Measurements from ENCODE around the gene TMPRSS11A. TPM values are rescaled to one million over a fixed set of nuclear protein-coding genes. Genes with fewer than 3 reads are reported as not detected.

The TMPRSS11A gene
- total RNA-seq, 1 experiment from 2014 or later: not detected

DNA sequence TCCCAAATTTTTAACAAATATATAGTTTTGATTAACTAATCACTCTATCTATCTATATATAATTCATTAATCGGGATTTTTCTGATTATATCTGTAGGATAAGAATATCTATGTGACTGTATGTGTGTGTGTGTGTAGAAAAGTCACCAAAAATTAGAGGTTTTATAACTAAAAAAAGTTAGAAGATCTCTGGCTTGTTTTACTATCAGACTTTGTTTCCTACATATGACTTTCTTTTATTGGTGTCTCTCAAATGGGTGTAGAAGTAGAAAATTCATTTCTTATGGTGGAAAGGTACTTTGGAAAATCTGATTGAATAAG is 52.7 kb downstream of the TMPRSS11A start:
- POLR2A ChIA-PET: no interaction called here
- ATAC-seq (no peak), DNase-seq (ENCODE audit: low spot score) (no peak)
- Mint-ChIP-seq H3K4me3 (no peak overlapping the region), H3K9me3 (no peaks in the 10 kb centered on the region), H3K36me3 (no peaks in the 10 kb centered on the region), H3K27me3 (ENCODE audit: low read depth) (no peaks in the 10 kb centered on the region), H3K27ac (no peak overlapping the region), H3K4me1 (no peaks in the 10 kb centered on the region)
- CTCF ChIA-PET: interaction anchor here (0.9 to 2.8 kb wide), 7 partner anchors 10 to 1479 kb away, joined by 3 to 17 read pairs (median 9); no protein-coding TSS in a partner anchor
- TF ChIP-seq JUN (CRISPR knock-in tag; IDR thresholded peaks at IDR 0.05) (no peak), ZNF396 (CRISPR knock-in tag; IDR thresholded peaks at IDR 0.05; ENCODE audit: borderline replicate concordance) (no peak), FOXK1 (CRISPR knock-in tag; IDR thresholded peaks at IDR 0.05) (no peak), GTF2I (CRISPR knock-in tag; conservative IDR thresholded peaks at IDR 0.05) (no peak), ATF1 (CRISPR knock-in tag; IDR thresholded peaks at IDR 0.05) (no peak), ZNF232 (CRISPR knock-in tag; IDR thresholded peaks at IDR 0.05) (no peak), HMGA2 (CRISPR knock-in tag; IDR thresholded peaks at IDR 0.05) (no peak), NR3C1 (CRISPR knock-in tag; conservative IDR thresholded peaks at IDR 0.05; ENCODE audit: low read depth) (no peak)
- TF ChIP-seq, protein P1, sequence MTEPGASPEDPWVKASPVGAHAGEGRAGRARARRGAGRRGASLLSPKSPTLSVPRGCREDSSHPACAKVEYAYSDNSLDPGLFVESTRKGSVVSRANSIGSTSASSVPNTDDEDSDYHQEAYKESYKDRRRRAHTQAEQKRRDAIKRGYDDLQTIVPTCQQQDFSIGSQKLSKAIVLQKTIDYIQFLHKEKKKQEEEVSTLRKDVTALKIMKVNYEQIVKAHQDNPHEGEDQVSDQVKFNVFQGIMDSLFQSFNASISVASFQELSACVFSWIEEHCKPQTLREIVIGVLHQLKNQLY (CRISPR knock-in tag; IDR thresholded peaks at IDR 0.05): no peak
- TF ChIP-seq, protein P2, sequence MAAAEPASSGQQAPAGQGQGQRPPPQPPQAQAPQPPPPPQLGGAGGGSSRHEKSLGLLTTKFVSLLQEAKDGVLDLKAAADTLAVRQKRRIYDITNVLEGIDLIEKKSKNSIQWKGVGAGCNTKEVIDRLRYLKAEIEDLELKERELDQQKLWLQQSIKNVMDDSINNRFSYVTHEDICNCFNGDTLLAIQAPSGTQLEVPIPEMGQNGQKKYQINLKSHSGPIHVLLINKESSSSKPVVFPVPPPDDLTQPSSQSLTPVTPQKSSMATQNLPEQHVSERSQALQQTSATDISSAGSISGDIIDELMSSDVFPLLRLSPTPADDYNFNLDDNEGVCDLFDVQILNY (CRISPR knock-in tag; IDR thresholded peaks at IDR 0.05): no peak
- TF ChIP-seq, protein P3, sequence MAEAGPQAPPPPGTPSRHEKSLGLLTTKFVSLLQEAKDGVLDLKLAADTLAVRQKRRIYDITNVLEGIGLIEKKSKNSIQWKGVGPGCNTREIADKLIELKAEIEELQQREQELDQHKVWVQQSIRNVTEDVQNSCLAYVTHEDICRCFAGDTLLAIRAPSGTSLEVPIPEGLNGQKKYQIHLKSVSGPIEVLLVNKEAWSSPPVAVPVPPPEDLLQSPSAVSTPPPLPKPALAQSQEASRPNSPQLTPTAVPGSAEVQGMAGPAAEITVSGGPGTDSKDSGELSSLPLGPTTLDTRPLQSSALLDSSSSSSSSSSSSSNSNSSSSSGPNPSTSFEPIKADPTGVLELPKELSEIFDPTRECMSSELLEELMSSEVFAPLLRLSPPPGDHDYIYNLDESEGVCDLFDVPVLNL (CRISPR knock-in tag; IDR thresholded peaks at IDR 0.05; ENCODE audit: borderline replicate concordance, low read depth): no peak

DNA sequence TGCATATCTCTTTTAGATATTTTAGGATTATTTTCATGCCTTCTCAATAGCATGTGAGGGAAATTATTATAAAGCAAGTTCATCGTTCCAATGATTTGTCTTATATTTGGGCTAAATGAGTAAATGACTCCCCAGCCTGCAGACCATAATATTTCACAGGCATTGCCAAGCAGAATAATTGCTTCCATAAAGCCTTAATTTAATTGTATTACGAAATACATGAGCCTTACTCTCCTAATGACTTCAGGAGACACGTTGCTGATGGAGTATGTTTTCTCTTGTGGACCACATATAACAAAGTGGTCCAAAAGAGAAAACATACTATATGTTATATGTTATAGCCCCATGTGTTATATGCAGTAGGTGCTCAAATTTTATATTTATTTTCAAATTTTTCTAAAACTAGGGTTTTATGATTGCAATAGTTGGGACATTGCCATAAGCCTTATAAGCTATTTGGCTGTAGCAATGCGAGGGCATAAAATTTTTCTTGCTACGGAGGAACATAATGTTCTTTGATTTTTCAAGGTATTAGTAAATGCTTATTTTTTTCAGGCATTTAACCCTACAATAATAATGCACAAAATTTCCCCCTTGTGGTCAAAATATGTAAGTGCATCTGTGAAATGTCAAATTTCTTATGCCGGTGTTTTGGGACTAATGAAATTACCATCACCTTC is 53.2 kb downstream of the TMPRSS11A start:
- ChIA-PET POLR2A (no interaction called here), CTCF (interaction anchor here (0.9 to 1.9 kb wide), 3 partner anchors 10 to 186 kb away, joined by 3 to 11 read pairs (median 9); no protein-coding TSS in a partner anchor)
- H3K27me3 Mint-ChIP-seq (ENCODE audit: low read depth): no peaks in the 10 kb centered on the region
- no peak overlapping the region for H3K27ac Mint-ChIP-seq
- H3K36me3 Mint-ChIP-seq: no peaks in the 10 kb centered on the region
- DNase-seq (ENCODE audit: low spot score) (no peak), ATAC-seq (no peak)
- TF ChIP-seq, protein P4, sequence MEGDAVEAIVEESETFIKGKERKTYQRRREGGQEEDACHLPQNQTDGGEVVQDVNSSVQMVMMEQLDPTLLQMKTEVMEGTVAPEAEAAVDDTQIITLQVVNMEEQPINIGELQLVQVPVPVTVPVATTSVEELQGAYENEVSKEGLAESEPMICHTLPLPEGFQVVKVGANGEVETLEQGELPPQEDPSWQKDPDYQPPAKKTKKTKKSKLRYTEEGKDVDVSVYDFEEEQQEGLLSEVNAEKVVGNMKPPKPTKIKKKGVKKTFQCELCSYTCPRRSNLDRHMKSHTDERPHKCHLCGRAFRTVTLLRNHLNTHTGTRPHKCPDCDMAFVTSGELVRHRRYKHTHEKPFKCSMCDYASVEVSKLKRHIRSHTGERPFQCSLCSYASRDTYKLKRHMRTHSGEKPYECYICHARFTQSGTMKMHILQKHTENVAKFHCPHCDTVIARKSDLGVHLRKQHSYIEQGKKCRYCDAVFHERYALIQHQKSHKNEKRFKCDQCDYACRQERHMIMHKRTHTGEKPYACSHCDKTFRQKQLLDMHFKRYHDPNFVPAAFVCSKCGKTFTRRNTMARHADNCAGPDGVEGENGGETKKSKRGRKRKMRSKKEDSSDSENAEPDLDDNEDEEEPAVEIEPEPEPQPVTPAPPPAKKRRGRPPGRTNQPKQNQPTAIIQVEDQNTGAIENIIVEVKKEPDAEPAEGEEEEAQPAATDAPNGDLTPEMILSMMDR (IDR thresholded peaks at IDR 0.05): peak; percentile 80
- TF ChIP-seq, protein P5, sequence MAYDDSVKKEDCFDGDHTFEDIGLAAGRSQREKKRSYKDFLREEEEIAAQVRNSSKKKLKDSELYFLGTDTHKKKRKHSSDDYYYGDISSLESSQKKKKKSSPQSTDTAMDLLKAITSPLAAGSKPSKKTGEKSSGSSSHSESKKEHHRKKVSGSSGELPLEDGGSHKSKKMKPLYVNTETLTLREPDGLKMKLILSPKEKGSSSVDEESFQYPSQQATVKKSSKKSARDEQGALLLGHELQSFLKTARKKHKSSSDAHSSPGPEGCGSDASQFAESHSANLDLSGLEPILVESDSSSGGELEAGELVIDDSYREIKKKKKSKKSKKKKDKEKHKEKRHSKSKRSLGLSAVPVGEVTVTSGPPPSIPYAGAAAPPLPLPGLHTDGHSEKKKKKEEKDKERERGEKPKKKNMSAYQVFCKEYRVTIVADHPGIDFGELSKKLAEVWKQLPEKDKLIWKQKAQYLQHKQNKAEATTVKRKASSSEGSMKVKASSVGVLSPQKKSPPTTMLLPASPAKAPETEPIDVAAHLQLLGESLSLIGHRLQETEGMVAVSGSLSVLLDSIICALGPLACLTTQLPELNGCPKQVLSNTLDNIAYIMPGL (CRISPR knock-in tag; IDR thresholded peaks at IDR 0.05): no peak
- no peaks in the 10 kb centered on the region for H3K4me1 Mint-ChIP-seq
- H3K9me3 Mint-ChIP-seq: no peaks in the 10 kb centered on the region
- H3K4me3 Mint-ChIP-seq: no peak overlapping the region

DNA sequence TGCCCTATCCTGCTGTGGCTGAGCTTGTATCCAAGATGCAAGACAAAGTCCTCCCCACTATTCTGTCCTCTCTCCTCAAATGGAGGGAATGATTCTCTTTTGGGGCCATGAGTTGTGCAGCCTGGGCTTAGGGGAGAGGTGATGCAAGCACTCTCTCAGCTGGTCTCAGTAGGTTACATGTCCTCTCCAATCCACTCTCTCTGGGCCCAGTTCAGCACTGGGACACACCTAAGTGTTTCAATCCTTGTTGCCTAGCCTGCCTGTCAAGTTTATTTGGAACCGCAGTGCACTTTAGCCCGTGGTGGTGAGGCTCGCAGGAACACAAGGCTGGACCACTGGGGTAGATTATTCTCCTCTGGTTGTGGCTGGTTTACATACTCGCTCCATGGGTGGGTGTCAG is 55.6 kb downstream of the TMPRSS11A start:
- H3K4me3 Mint-ChIP-seq: no peak overlapping the region
- no peaks in the 10 kb centered on the region for H3K4me1 Mint-ChIP-seq
- no peak overlapping the region for H3K27ac Mint-ChIP-seq
- H3K27me3 Mint-ChIP-seq (ENCODE audit: low read depth): no peaks in the 10 kb centered on the region
- ChIA-PET CTCF (interaction anchor here (1.1 to 1.3 kb wide), 2 partner anchors 15 to 161 kb away, joined by 3 to 4 read pairs; no protein-coding TSS in a partner anchor), POLR2A (no interaction called here)
- no peaks in the 10 kb centered on the region for H3K9me3 Mint-ChIP-seq
- ATAC-seq (no peak), DNase-seq (ENCODE audit: low spot score) (no peak)
- H3K36me3 Mint-ChIP-seq: no peaks in the 10 kb centered on the region
- TF ChIP-seq TCF7 (CRISPR knock-in tag; IDR thresholded peaks at IDR 0.05; ENCODE audit: low read depth) (no peak), ZBTB21 (CRISPR knock-in tag; IDR thresholded peaks at IDR 0.05; ENCODE audit: borderline replicate concordance) (no peak), ZNF416 (CRISPR knock-in tag; IDR thresholded peaks at IDR 0.05) (no peak), SMAD3 (CRISPR knock-in tag; IDR thresholded peaks at IDR 0.05; ENCODE audit: borderline replicate concordance) (no peak), OVOL2 (CRISPR knock-in tag; IDR thresholded peaks at IDR 0.05; ENCODE audit: borderline replicate concordance) (no peak), CREM (CRISPR knock-in tag; IDR thresholded peaks at IDR 0.05) (no peak)
- TF ChIP-seq, protein P6, sequence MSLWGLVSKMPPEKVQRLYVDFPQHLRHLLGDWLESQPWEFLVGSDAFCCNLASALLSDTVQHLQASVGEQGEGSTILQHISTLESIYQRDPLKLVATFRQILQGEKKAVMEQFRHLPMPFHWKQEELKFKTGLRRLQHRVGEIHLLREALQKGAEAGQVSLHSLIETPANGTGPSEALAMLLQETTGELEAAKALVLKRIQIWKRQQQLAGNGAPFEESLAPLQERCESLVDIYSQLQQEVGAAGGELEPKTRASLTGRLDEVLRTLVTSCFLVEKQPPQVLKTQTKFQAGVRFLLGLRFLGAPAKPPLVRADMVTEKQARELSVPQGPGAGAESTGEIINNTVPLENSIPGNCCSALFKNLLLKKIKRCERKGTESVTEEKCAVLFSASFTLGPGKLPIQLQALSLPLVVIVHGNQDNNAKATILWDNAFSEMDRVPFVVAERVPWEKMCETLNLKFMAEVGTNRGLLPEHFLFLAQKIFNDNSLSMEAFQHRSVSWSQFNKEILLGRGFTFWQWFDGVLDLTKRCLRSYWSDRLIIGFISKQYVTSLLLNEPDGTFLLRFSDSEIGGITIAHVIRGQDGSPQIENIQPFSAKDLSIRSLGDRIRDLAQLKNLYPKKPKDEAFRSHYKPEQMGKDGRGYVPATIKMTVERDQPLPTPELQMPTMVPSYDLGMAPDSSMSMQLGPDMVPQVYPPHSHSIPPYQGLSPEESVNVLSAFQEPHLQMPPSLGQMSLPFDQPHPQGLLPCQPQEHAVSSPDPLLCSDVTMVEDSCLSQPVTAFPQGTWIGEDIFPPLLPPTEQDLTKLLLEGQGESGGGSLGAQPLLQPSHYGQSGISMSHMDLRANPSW (CRISPR knock-in tag; conservative IDR thresholded peaks at IDR 0.05; ENCODE audit: low read depth): no peak
- TF ChIP-seq, protein P7, sequence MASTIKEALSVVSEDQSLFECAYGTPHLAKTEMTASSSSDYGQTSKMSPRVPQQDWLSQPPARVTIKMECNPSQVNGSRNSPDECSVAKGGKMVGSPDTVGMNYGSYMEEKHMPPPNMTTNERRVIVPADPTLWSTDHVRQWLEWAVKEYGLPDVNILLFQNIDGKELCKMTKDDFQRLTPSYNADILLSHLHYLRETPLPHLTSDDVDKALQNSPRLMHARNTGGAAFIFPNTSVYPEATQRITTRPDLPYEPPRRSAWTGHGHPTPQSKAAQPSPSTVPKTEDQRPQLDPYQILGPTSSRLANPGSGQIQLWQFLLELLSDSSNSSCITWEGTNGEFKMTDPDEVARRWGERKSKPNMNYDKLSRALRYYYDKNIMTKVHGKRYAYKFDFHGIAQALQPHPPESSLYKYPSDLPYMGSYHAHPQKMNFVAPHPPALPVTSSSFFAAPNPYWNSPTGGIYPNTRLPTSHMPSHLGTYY (CRISPR knock-in tag; IDR thresholded peaks at IDR 0.05): no peak

Data from WTC11 (cell line).